ENCODE measurements around the gene MYO5A.
A peak's percentile ranks its signal among the peaks of the same experiment; 100 is the strongest.

Gene MYO5A

DNA sequence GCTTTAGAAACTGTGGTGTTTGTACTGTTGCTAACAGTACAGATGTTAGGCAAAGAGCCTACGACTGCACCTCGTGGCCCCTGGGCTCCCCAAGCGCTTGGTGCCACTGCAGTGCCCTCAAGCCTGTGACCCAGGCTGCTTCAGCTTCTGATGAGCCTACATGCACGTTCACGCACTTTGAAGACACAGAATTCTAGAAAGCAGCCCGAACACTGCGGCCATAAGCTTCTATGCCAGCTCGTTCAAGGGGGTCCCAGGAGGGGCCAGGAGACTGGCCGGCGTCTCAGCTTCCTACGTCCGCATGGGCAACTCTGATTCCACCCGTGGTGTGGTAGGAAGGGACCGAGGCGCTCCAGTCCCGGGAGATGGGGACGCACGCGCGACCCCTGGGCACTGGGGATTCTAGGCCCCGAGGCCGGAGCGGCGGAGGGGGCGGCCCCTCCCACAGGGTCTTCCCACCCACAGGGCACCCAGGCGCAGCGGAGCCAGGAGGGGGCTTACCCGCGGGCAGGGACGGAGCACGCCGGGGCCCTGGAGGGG, 233.7 kb downstream of the MYO5A start:
- H3K27ac Mint-ChIP-seq = peak overlapping the region; percentile 3 to 84 (median 24)
- H3K4me3 Mint-ChIP-seq = peak overlapping the region; percentile 80 to 88 (median 87)
- TF ChIP-seq, protein P1, sequence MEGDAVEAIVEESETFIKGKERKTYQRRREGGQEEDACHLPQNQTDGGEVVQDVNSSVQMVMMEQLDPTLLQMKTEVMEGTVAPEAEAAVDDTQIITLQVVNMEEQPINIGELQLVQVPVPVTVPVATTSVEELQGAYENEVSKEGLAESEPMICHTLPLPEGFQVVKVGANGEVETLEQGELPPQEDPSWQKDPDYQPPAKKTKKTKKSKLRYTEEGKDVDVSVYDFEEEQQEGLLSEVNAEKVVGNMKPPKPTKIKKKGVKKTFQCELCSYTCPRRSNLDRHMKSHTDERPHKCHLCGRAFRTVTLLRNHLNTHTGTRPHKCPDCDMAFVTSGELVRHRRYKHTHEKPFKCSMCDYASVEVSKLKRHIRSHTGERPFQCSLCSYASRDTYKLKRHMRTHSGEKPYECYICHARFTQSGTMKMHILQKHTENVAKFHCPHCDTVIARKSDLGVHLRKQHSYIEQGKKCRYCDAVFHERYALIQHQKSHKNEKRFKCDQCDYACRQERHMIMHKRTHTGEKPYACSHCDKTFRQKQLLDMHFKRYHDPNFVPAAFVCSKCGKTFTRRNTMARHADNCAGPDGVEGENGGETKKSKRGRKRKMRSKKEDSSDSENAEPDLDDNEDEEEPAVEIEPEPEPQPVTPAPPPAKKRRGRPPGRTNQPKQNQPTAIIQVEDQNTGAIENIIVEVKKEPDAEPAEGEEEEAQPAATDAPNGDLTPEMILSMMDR (IDR thresholded peaks at IDR 0.05; ENCODE audit: unreplicated experiment in 3 of 3) = no peak
- peaks cover 20% of the 10 kb centered on the region for H3K4me1 Mint-ChIP-seq
- no peaks in the 10 kb centered on the region for H3K36me3 Mint-ChIP-seq (ENCODE audit: low read depth)
- peaks cover 42% of the 10 kb centered on the region for H3K27me3 Mint-ChIP-seq (ENCODE audit: low read depth)
- no peaks in the 10 kb centered on the region for H3K9me3 Mint-ChIP-seq

DNA sequence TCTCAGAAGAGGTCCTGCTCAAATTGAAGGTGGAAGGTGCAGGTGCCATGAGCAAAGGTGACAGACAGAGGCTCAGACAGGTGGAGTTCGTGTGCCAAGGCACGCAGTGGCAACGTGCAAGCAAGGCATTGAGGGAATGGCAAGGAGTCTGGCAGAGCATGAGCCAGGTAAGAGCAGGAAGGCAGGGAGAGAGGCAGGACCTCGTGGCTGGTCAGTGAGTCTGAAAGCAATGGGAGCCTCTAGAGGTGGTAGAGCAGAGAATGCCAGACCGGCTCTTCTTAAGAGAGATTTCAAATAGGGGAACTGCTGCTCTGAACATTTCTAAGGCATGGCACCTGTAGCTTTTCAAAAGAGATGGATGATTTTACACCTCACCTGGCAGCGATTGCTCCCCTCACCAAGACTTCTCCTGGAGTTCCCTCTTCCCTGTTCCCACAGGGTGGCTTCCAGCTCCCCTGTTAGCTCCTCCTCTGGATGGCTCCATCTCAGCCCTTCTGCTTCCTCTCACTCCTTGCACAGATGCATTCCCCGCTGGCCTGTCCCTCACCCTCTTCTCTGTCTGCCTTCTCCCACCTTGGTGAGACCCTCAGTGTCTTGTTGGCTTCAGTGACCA, 235.8 kb downstream of the MYO5A start:
- peak overlapping the region; percentile 34 to 51 (median 39) for H3K4me3 Mint-ChIP-seq
- TF ChIP-seq, protein P1 (IDR thresholded peaks at IDR 0.05; ENCODE audit: unreplicated experiment in 3 of 3) = no peak

DNA sequence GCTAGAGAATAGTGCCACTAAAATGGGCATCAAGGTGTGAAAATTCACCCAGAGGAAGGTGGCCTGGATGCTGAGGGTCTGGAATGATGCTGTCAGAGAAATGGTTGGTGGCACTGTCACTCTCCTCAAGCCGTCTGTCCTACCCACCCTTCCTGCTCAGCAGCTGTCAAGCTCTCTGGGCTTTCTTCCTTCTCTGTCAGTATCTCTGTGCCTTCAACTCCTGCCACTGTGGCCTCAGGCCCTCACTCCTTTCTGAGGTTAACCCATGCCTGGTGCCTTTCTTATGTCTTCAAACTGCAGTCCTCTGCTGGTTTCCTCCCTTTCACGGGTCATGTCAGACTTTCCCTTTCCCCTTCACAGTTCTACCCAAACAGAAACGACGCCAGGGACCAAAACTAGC, 237.5 kb downstream of the MYO5A start:
- H3K4me3 Mint-ChIP-seq = no peak overlapping the region
- H3K36me3 Mint-ChIP-seq (ENCODE audit: low read depth) = peaks cover 4% of the 10 kb centered on the region
- TF ChIP-seq, protein P1 (IDR thresholded peaks at IDR 0.05; ENCODE audit: unreplicated experiment in 3 of 3) = no peak
- H3K27me3 Mint-ChIP-seq (ENCODE audit: low read depth) = peaks cover 35% of the 10 kb centered on the region
- peaks cover 29% of the 10 kb centered on the region for H3K4me1 Mint-ChIP-seq
- H3K27ac Mint-ChIP-seq = peak overlapping the region in 1 of 3 experiments; percentile 97
- H3K9me3 Mint-ChIP-seq = no peaks in the 10 kb centered on the region

More for the DNA sequence above, 235.8 kb downstream of the MYO5A start:
- Mint-ChIP-seq H3K4me1 (peaks cover 29% of the 10 kb centered on the region), H3K36me3 (ENCODE audit: low read depth) (no peaks in the 10 kb centered on the region), H3K9me3 (no peaks in the 10 kb centered on the region), H3K27ac (peak overlapping the region in 1 of 3 experiments; percentile 84), H3K27me3 (ENCODE audit: low read depth) (peaks cover 42% of the 10 kb centered on the region)

DNA sequence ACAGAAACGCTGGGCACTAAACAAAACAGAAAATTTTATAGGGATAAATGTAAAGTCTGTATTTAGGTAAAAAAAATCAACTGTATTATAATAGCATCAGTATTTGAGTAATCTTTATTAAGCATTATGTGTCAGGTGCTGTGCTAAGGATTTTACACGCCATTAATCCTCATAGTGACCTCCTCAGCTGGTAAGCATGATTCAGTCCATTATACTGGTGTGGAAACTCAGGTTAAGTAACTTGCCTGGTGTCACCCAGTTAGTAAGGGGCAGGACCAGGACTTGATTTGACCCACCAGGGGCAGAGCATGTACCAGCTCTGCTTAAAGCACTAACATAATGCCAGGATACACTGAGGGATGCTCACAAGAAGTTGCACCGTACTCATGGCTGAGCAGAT, 237.9 kb downstream of the MYO5A start:
- H3K27me3 Mint-ChIP-seq (ENCODE audit: low read depth) = peaks cover 31% of the 10 kb centered on the region
- TF ChIP-seq, protein P1 (IDR thresholded peaks at IDR 0.05; ENCODE audit: unreplicated experiment in 3 of 3) = no peak
- H3K4me1 Mint-ChIP-seq = peaks cover 29% of the 10 kb centered on the region

DNA sequence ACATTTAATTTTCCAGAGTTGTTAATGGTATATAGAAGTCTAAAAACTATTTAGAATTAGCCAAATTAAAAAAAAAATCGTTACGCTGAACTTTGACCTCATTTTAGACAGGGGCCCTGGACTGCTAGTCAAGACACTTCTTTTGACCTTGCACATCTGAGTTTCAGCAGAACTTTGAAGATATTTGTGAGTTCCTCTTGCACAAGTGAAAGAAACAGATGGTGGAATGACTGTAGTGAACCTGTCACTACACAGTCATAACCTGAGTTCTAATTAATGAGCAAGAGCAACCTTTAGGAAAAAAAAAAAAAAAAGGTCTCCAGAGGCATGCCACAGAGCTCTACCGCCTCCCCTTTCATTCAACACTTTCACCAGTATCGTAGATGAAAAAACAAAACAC, 238.4 kb downstream of the MYO5A start:
- H3K27ac Mint-ChIP-seq = peak overlapping the region; percentile 11 to 97 (median 18)
- no peak overlapping the region for H3K4me3 Mint-ChIP-seq

More for the DNA sequence above, 237.9 kb downstream of the MYO5A start:
- peak overlapping the region in 2 of 3 experiments; percentile 11 to 97 for H3K27ac Mint-ChIP-seq
- H3K36me3 Mint-ChIP-seq (ENCODE audit: low read depth) = peaks cover 4% of the 10 kb centered on the region
- no peaks in the 10 kb centered on the region for H3K9me3 Mint-ChIP-seq
- no peak overlapping the region for H3K4me3 Mint-ChIP-seq

More for the DNA sequence above, 238.4 kb downstream of the MYO5A start:
- TF ChIP-seq, protein P1 (IDR thresholded peaks at IDR 0.05; ENCODE audit: unreplicated experiment in 3 of 3) = no peak
- H3K4me1 Mint-ChIP-seq = peaks cover 29% of the 10 kb centered on the region
- H3K27me3 Mint-ChIP-seq (ENCODE audit: low read depth) = peaks cover 31% of the 10 kb centered on the region
- no peaks in the 10 kb centered on the region for H3K9me3 Mint-ChIP-seq
- peaks cover 4% of the 10 kb centered on the region for H3K36me3 Mint-ChIP-seq (ENCODE audit: low read depth)

All from nephron (organoid).